Vein endothelial cell (primary cell): Measurements from ENCODE around the gene OR10G3. TPM values are rescaled to one million over a fixed set of nuclear protein-coding genes. Genes with fewer than 3 reads are reported as not detected.

Experiments
- total RNA-seq: library from RNA; depleted of rRNA; stranded (reverse); fragments of >200 nt; gene quantifications from 2 replicates; pipeline ENCODE4 v1.2.3, GENCODE V29; 2012

The OR10G3 gene
- not detected in 2 replicates for total RNA-seq

GRCh38 chr14:21579976-21580375 lies at the start of gene OR10G3:
OR10G3 (minus strand) TSS chr14:21580076; CDS start chr14:21570744, 9,332 bp downstream.

GRCh38 chr14:21525962-21526671 lies 53.8 kb downstream of the OR10G3 start, which contains the start of gene SALL2:
SALL2 (minus strand) TSS chr14:21526346; CDS start chr14:21526127, 219 bp downstream.

Other genes with a start within 250 kb of the OR10G3 start
- 68.9 and 86.5 TPM in 2 replicates for gene SUPT16H, start 196.1 kb downstream of the OR10G3 start, total RNA-seq
- gene CHD8, start 124.0 kb downstream of the OR10G3 start, total RNA-seq, result 72.5 and 78.0 TPM in 2 replicates
- 33.0 and 41.5 TPM in 2 replicates for gene RAB2B, start 103.1 kb downstream of the OR10G3 start, total RNA-seq
- 41.2 and 50.1 TPM in 2 replicates for gene TOX4, start 102.9 kb downstream of the OR10G3 start, total RNA-seq
- 48.3 and 67.0 TPM in 2 replicates for gene METTL3, start 68.7 kb downstream of the OR10G3 start, total RNA-seq
- 0.86 and 0.98 TPM in 2 replicates for gene SALL2, start 53.7 kb downstream of the OR10G3 start, total RNA-seq
- gene OR10G2, start 54.9 kb upstream of the OR10G3 start, total RNA-seq, result not detected in 2 replicates
- not detected in 2 replicates for gene OR4E2, start 73.8 kb upstream of the OR10G3 start, total RNA-seq
- not detected in 2 replicates for gene OR4E1, start 93.7 kb upstream of the OR10G3 start, total RNA-seq